HG03108 (cell line): ENCODE data around the gene SPAG16.

Experiments
- ATAC-seq: cut with Tn5 transposase; IDR thresholded peaks from one replicate; pipeline ENCODE4 v1.9.1; 2021; ENCODE audit warnings: moderate library complexity; ENCODE audit not compliant: unreplicated experiment

SPAG16 gene

DNA sequence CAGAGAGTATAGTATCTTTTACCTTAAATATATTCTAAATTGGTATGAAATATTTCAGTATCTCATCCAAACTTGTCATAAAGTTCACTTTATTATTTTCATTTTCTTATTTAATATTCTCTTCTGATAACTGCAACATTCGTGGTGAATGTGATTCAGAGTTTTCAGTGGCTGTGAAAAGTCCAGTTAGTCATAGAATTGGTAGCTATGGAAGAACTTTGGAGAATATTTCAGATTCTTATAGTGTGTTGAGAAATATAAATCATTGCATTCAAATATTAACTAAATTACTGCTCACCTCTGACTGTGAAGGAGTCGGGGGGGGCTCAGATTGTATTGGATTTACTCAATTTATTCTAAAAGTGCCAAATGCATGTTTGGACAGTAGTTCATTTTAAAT, 948.0 kb downstream of the SPAG16 start:
- ATAC-seq, result no peak

DNA sequence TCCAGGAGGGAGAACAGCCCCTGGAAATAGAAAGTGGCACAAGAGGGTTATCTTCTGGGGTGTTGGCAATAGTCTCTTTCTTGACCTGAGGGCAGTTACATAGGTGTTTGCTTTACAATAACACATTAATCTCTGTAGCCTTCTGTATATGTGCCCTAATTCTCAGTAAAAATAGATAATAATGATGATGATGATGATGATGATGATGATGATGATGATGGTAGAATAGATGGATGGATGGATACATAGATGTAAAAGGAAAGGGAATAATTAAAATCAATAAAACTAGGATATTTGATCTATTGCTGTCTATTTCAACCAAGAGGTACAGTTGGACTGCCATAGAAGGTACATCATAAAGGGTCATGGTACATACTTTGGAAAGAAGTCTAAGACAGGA, 948.9 kb downstream of the SPAG16 start:
- no peak for ATAC-seq

- ATAC-seq, result no peak
Measured at GRCh38 chr2:214242797-214243196, 958.5 kb downstream of the SPAG16 start.

GRCh38 chr2:214244847-214245246, 960.6 kb downstream of the SPAG16 start:
- no peak for ATAC-seq

DNA sequence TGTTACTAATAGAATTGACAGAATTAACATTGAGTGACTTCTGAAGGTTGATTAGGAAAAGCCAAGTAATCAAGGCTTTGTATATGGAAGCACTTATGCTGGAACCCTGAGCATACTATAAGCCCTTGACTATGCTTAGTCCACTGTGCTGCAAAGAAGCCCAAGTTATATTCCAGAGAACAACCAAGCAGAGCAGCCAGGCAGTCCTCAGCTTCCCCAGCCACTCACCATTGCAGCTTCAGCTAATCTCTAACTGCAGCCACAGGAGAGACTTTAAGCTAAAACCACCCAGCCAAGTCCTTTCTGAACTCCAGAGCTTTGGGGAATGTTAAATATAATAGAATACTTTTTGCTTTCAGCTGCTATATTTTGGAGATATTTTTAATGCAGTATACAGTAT, 962.2 kb downstream of the SPAG16 start:
- no peak for ATAC-seq

GRCh38 chr2:214247531-214247930, 963.3 kb downstream of the SPAG16 start:
- no peak for ATAC-seq

GRCh38 chr2:214255046-214255445, 970.8 kb downstream of the SPAG16 start:
- no peak for ATAC-seq

- ATAC-seq, result no peak
Measured at GRCh38 chr2:214261683-214262082, 977.4 kb downstream of the SPAG16 start.

DNA sequence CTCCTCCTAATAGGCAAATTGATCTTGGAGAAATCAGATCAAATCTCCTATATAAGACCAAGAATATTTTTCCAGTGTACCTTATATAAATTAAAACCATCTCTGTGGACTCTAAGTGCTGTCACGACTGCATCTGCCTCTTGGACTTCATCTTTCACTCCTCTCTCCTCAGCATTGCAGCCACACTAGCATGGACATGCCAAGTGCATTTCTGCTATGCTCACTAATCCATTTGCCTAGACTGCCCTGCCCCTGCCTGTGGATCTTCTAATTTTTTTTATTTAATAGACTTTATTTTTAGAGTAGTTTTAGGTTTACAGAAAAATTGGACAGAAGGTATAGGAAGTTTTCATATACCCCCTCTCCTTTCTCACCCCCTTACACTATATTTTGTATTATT, 979.9 kb downstream of the SPAG16 start:
- no peak for ATAC-seq

- no peak for ATAC-seq
Measured at GRCh38 chr2:214265991-214266489, 981.8 kb downstream of the SPAG16 start.

- no peak for ATAC-seq
Measured at GRCh38 chr2:214277880-214278279, 993.6 kb downstream of the SPAG16 start.

DNA sequence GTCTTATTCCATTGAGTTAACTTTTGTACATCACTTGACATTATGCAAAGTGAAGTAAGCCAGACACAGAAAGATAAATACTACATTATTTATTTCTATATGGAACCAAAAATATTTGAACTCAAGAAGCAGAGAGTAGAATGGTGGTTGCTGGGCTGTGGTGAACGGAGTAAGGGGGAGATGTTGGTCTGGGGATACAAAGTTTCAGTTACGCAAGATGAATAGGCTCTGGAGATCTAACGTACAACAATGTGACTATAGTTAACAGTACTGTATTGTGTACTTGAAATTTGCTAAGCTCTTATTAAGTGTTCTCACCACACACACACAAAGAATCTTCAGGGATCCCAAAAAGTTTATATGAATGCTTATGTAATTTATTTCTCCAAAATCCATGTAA, 1001.7 kb downstream of the SPAG16 start:
- no peak for ATAC-seq

- ATAC-seq, result no peak
Measured at GRCh38 chr2:214293593-214293992, 1009.3 kb downstream of the SPAG16 start.

DNA sequence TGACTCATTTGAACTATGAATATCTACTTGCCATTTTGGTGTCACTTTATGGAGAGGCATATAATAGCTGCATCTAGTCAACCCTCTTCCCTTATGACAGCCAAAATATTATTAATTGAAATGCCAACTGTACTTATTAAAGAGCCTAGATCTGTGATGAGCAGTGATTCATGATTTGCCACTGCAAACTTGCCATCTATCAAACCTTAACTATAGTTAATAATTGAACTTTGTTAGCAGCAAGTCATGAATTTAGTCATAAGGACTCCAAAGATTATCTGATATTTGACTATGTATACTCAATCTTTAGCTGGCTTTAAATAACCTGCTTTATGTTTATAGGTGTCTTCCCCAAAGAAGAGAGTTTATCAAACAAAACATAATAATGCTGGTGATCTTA, 1010.2 kb downstream of the SPAG16 start:
- no peak for ATAC-seq

- ATAC-seq, result no peak
Measured at GRCh38 chr2:214297423-214297822, 1013.2 kb downstream of the SPAG16 start.

DNA sequence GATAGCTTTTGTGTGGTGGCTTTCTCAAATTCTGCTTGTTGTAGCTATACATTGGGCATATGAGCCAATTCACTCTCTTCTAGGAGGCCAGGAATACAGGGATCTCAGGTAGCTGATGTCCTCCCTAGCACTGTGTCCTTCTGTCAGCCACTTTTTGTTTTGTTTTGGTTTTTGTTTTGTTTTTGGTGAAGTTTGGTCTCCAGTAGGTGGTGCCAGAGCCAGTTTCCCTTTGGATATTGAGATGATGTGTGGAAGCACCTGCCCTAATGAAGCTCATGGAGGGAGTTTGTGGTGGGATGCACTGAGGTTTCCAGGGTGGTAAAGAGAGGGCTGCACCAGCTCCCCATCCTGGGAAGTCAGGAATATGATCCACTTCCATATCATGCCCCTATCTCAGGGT, 1026.1 kb downstream of the SPAG16 start:
- ATAC-seq, result no peak

DNA sequence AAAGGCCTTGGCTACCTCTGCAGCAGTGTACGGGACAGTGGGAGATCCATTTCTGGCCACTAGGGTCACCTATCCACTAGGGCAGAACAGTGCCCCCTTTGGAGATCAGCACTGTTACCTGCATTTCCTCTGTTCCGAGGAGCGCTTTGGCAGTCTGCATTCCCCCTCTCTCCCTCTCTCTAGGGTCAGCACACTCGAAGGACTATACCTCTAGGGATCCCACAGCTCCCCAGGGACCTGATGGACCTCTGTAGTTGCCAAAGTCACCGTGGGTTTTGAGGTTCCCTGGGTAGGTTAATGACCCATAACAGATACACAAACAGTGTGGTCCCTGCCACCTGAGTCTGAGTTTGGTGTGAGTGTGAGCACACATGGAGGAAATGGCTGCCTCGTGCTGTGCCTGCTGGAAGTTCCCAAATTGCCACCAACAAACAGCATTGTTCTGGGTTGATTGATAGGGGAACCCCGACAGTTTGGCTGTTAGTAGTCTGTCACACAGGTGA, 1026.8 kb downstream of the SPAG16 start:
- no peak for ATAC-seq

DNA sequence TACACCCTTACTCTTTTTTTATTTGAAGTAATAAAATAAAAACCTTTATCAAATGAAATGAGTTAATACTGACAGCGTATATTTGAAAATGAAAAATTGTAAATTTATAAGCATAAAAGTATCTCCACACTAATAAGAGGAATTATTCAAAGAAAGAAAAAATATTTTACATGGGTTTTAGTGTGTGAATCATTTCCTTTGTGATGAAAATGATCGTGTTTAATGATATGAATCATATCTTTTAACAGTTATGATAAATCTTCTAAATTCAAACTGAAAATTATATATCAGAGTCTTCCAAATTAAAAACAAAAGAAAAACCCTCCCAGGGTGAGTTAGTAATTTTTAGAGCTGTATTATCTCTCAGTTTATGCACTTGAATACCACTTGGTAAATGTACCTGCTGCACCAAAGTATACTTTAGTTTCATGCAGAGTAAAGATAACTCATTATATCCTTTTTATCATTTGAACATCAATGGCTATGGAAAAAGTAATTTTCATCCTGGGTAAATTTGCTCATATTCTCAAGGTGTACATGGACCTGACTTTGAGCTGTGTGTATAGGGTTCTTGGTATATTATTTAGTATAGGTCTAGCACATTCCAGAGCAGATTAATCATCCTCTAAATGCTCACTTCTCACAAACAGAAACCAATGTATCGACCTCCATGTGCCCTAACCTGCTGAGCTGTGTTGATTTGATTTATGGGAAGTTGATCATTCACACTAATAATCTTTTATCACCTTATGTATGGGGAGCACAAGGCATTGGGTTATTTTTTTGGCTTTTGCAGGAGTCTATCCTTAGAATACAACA, 1027.9 kb downstream of the SPAG16 start:
- no peak for ATAC-seq

DNA sequence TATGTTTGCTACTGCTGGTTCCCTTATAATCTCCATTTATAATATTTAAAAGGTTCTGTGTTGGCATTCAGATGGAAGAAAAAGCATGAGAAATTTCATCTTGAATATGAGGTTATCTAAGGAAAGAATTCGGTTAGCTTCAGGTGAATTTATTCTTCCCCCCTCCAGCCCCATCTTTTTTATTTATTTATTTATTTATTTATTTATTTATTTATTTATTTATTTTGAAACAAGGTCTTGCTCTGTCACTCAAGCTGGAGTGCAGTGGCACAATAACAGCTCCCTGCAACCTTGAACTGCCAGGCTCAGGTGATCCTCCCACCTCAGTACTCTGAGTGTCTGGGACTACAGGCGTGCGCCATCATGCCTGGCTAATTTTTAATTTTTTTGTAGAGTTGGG, 1031.1 kb downstream of the SPAG16 start:
- no peak for ATAC-seq

DNA sequence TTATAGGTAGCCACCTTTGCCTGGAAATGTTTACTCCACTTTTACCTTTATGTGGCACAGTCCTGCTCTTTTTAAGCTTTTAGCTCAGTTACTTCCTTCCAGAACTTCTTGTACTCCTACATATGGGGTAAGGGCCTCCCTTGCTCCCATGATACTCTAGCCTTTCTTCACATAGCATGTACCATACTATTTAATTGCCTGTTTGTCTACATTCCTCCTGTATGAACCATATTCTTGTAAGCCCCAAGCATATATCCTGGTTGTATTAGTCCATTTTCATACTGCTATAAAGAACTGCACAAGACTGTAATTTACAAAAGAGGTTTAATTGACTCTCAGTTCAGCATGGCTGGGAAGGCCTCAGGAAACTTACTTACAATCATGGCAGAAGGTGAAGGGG, 1035.9 kb downstream of the SPAG16 start:
- ATAC-seq, result no peak

DNA sequence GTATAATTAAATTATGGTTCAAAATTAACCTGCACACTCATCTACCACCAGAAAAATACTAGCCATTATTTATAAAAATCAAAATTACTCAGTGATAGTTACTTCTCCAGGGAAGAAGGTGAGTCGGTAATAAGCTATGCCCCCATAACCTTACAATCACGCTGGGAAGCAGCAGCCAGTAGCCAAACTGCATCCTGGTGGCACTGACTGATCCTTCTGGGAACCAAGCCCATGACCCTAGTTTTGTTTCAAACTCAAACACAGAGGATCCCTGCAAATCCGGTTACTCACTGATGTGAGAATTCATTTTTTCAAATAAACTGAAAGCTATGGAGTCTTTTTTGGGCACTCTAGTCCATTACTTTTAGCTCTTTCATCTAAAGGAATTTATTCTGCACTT, 1038.4 kb downstream of the SPAG16 start:
- no peak for ATAC-seq

GRCh38 chr2:214325404-214325803, 1041.1 kb downstream of the SPAG16 start:
- ATAC-seq, result no peak

GRCh38 chr2:214328941-214329340, 1044.7 kb downstream of the SPAG16 start:
- ATAC-seq, result no peak
